Epithelial cell of esophagus (primary cell): ENCODE results near the gene IL37.
"Not testable (repeated sequence)": the region's sequence is repeated elsewhere in the genome, so short reads cannot be mapped to it uniquely, and the experiment has no call there.

ENCODE experiments used
- DNase-seq: peaks from one replicate; pipeline ENCODE4 v3.0.0; 2010; ENCODE audit warnings: low read depth
- H3K4me3 ChIP-seq: 2 replicates; pipeline ENCODE4 v1.5.1; 2011; ENCODE audit warnings: mild to moderate bottlenecking, low read length, control low read depth
- TF ChIP-seq, protein P1 (sequence below): IDR thresholded peaks from 2 replicates; pipeline ENCODE4 v1.5.1; 2011; ENCODE audit warnings: low read depth, mild to moderate bottlenecking, low read length, control low read depth, inconsistent platforms; ENCODE audit not compliant: insufficient read depth; ENCODE audit errors: missing control alignments

The IL37 gene

DNA sequence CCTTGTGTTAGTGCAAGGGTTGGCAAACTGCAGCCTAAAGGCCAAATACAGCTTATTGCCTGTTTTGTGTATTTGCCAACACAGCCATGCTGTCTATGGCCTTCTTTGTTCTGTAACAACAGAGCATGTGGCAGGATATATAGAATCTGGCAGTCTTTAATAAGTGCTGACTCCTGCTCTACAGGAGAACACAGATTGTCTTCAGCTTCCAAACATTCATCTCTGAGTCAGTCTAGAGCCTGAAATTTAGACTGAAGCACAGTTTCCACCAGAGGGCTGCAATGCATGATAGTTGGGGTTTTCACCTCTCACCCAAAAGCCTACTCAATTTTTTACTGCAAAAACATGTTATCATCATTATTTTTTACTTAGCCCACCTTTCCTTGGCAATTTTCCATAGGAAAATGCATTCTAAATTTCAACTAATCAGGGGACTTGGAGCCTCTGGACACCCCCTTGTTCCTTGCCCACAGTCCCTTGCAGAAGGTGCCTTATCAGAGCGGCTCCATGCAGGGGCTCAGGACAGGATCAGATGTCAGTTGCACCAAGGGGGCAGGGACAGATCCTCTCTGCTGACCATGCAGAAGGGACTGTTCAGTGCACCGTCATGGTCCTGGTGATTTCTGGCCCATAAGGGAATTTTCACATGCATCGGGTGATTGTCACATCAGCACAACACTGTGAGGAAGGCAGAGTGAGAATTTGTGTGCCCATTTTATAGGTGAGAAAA, 12.4 kb downstream of the IL37 start:
- no peak overlapping the region for H3K4me3 ChIP-seq
- DNase-seq = no peak
- TF ChIP-seq, protein P1, sequence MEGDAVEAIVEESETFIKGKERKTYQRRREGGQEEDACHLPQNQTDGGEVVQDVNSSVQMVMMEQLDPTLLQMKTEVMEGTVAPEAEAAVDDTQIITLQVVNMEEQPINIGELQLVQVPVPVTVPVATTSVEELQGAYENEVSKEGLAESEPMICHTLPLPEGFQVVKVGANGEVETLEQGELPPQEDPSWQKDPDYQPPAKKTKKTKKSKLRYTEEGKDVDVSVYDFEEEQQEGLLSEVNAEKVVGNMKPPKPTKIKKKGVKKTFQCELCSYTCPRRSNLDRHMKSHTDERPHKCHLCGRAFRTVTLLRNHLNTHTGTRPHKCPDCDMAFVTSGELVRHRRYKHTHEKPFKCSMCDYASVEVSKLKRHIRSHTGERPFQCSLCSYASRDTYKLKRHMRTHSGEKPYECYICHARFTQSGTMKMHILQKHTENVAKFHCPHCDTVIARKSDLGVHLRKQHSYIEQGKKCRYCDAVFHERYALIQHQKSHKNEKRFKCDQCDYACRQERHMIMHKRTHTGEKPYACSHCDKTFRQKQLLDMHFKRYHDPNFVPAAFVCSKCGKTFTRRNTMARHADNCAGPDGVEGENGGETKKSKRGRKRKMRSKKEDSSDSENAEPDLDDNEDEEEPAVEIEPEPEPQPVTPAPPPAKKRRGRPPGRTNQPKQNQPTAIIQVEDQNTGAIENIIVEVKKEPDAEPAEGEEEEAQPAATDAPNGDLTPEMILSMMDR = no peak

DNA sequence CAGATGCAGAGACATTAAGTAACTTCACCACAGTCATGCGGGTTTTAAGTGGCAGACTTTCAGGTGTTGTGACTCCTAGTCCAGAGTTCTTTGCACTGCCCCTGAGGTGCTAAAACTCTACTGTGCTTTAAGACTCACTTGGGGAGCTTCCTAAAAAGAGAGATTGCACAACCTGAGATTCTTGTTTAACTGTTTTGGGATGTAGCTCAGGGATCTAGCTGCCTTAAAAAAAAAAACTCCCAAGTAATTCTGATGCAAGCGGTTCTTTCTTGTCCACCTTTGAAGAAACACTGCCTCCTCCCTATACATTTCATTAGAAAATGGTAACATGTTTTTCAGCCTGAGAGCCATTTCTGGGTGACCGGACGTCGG, 13.0 kb downstream of the IL37 start:
- no peak for DNase-seq
- H3K4me3 ChIP-seq = no peak overlapping the region
- TF ChIP-seq, protein P1 = no peak

DNA sequence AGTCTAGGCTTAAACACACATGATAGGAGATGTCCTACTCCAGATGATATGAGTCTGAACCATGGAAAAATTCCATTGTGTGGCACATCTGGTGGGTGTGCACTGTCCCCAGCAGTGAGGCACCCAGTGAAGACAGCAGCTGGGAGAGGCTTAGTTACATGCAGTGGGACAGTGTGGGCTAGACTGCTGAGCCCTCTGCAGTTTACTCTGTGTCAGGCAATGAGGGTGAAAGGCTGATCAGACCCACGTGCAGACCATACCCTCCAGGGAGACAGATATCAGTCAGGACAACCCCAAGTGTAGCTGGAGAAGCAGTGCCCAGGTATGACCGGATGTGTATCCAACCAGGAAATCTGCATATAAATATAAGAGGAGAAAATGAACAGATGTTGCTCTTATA, 13.4 kb downstream of the IL37 start:
- TF ChIP-seq, protein P1 = no peak
- no peak for DNase-seq
- H3K4me3 ChIP-seq = no peak overlapping the region

DNA sequence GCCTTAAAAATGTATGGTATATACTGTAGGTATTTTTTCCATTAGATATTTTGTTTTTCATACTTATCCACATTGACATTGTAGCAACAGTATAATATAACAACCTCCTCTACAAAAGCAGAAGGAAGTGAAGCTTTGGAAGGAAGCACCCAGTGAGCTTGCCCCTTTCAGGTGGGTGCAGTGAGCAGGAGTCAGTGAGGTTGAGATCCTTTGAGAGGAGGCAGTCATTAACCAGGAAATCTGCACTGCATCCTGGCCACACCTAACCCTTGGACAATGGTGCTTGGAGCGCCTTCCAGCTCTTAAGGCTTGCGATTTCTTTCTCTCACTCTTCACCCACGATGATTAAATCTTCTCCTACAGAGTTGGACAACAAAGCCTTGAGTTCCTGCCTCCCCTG, 13.9 kb downstream of the IL37 start:
- H3K4me3 ChIP-seq = no peak overlapping the region
- no peak for DNase-seq
- TF ChIP-seq, protein P1 = no peak

DNA sequence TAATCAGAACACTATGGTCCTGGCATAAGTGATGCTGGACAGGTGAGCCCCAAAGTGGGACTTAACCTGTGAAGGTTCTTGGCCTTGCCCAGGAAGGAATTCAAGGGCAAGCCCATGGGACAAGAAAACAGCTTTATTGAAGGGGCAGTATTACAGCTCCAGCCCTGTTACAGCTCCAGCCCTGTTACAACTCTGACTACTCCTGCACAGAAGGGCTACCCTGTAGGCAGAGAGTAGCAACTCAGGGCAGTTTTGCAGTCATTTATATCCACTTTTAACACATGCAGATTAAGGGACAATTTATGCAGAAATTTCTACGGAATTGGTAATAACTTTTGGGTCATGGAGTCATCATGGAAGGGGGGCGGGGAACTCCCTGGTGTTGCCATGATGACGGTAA, 15.7 kb downstream of the IL37 start:
- TF ChIP-seq, protein P1 = no peak
- no peak overlapping the region for H3K4me3 ChIP-seq
- no peak for DNase-seq

DNA sequence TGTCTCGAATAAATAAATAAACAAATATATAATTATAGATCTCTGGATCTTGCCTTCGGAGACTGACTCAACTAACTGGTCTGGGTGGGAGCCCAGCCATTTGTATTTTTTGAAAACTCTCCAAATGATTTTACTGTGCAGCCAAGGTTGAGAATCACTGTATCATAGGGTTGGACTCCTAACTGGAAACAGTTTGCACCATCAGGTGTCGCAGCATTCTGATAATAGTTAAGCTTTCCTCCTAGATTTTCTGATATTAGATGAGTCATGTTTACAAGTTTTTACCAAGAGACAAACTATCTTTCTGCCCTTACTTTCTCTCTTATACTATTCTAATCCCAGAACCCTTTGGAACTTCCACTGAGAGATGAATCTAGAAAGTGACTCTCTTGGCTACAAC, 16.8 kb downstream of the IL37 start:
- no peak overlapping the region for H3K4me3 ChIP-seq
- DNase-seq = no peak
- TF ChIP-seq, protein P1 = no peak

DNA sequence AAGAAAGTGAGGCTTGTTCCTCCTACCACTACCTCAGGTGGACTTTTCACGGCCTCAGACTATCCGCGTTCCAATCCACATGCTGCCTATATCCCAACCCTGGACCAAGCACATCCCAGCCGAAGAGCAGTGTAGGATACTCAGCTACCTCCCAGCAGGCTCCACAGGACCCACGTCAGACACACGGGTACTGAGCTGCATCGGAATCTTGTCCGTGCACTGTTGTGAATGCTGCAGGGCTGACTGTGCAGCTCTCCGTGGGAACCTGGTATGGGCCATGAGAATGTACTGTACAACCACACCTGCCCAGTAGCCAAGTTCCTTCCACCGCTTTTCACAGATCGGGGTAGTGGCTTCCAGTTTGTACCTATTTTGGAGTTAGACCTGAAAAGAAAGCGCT, 22.3 kb downstream of the IL37 start:
- DNase-seq = no peak
- TF ChIP-seq, protein P1 = no peak
- H3K4me3 ChIP-seq = no peak overlapping the region

DNA sequence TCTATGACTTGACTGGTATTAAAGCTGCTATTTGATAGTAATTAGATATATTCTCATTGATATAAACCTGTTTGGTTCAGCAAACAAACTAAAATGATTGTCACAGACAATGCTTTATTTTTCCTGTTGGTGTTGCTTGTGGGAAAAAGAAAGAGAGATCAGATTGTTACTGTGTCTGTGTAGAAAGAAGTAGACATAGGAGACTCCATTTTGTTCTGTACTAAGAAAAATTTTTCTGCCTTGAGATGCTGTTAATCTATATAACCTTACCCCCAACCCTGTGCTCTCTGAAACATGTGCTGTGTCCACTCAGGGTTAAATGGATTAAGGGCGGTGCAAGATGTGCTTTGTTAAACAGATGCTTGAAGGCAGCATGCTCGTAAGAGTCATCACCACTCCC, 23.2 kb downstream of the IL37 start:
- DNase-seq, H3K4me3 ChIP-seq: not testable (repeated sequence)
